Skeletal muscle tissue (tissue), 4 donors: Measurements from ENCODE around the gene SYDE1. TPM values are rescaled to one million over a fixed set of nuclear protein-coding genes. Genes with fewer than 3 reads are reported as not detected.

Source experiments
- H3K27ac ChIP-seq: one replicate; pipeline ENCODE4 v1.7.0; 2013; ENCODE audit warnings: mild to moderate bottlenecking, low read depth, low read length, inconsistent platforms
- H3K27me3 ChIP-seq, 3 donors: one replicate each; pipeline ENCODE4 v1.7.0; 2013; ENCODE audit warnings: low read length in 3 of 3; ENCODE audit not compliant: control insufficient read depth in 3 of 3, insufficient read depth in 3 of 3
- H3K36me3 ChIP-seq, 3 donors: one replicate each; pipeline ENCODE4 v1.7.0; 2013; ENCODE audit warnings: low read length in 3 of 3; ENCODE audit not compliant: control insufficient read depth in 3 of 3, insufficient read depth in 3 of 3
- H3K4me1 ChIP-seq, 3 donors: one replicate each; pipeline ENCODE4 v1.7.0; 2013; ENCODE audit warnings: low read length in 3 of 3, mild to moderate bottlenecking in 3 of 3; ENCODE audit not compliant: control insufficient read depth in 3 of 3, insufficient read depth in 3 of 3
- H3K4me3 ChIP-seq, 3 donors: one replicate each; pipeline ENCODE4 v1.7.0; 2013; ENCODE audit warnings: low read length in 3 of 3
- H3K9ac ChIP-seq, 3 donors: one replicate each; pipeline ENCODE4 v1.7.0; 2013; ENCODE audit warnings: low read length in 3 of 3, mild to moderate bottlenecking in 3 of 3, moderate library complexity in 2 of 3, low read depth in 1 of 3
- H3K9me3 ChIP-seq, 3 donors: one replicate each; pipeline ENCODE4 v1.7.0; 2013; ENCODE audit warnings: low read length in 3 of 3; ENCODE audit not compliant: control insufficient read depth in 3 of 3
- total RNA-seq: library from RNA; depleted of rRNA; stranded (reverse); fragments of >200 nt; gene quantifications from one replicate; pipeline ENCODE4 v1.2.3, GENCODE V29; 2014
- donor health status: Osteomylitis.

Gene SYDE1
- total RNA-seq, 1 donor from 2014 or later, result 7.3 TPM

DNA sequence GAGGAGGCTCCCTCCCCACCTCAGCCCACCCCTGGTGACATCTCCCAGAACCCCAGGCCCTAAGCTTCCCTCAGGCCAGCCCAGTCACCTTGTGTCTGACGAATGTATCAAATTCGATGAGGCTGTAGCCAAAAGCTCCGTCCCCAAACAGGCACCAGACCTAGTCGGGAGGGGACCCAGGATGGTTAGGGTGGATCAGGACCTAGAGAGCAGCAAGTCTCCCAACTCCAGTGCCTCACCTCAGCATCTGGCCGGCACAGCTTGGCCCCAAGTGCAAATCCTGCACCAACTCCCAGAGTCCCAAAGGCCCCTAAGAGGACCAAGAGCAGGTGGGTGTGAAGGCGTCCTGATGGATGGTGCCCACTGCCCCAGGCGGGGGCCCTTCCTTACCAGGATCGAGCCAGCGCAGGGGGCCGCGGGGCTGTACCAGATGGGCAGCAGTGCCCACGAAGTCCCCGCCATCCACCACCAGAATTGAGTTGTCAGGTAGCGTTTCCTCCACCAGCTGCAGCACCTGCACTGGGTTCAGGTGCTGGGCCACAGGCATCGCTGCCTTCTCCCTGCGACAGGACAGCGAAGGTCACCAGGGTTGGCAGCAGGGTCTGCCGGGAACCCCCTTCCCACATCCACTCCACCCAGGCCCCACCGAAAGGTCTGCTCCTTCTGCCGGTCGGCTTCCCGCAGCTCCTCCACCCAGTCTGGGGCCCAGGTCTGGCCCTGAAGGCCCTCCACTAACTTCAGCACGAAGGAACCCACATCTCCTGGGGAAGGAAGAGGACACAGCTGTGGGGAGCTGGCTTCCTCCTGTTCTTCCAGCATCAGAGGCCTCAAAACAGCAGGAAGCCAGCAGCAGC, 8.8 kb downstream of the SYDE1 start:
- Histone ChIP-seq H3K4me1 (peaks cover 5 to 16% (median 8%) of the 10 kb centered on the region in 3 donors), H3K27ac (no peak overlapping the region), H3K36me3 (peaks cover 63 to 76% (median 75%) of the 10 kb centered on the region in 3 donors), H3K4me3 (no peak overlapping the region), H3K9ac (peak overlapping the region in 1 of 3 donors; percentile 16), H3K9me3 (no peaks in the 10 kb centered on the region), H3K27me3 (no peaks in the 10 kb centered on the region)

DNA sequence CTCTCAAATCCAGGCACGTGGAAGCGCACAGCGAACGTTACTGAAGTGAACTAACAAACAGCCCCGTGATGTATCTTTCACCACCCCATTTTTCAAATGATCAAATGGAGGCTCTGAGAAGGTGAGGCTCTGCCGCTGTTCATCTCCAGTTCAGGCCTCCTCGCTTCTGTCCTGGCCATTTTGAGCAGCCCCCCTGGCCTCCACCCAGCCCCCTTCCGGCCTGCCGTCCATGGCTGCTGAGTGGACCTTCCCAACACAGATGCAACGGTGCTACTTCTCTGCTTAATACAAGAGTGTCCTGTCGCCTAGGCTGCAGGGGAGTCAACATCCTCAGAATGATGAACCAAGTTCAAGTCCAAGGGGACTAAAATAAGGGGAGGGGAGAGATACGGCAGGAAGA, 9.7 kb downstream of the SYDE1 start:
- Histone ChIP-seq H3K9me3 (no peaks in the 10 kb centered on the region), H3K4me3 (no peak overlapping the region), H3K9ac (no peak overlapping the region), H3K4me1 (peaks cover 5 to 16% (median 8%) of the 10 kb centered on the region in 3 donors), H3K27ac (no peak overlapping the region), H3K27me3 (no peaks in the 10 kb centered on the region), H3K36me3 (peaks cover 68 to 81% (median 75%) of the 10 kb centered on the region in 3 donors)

DNA sequence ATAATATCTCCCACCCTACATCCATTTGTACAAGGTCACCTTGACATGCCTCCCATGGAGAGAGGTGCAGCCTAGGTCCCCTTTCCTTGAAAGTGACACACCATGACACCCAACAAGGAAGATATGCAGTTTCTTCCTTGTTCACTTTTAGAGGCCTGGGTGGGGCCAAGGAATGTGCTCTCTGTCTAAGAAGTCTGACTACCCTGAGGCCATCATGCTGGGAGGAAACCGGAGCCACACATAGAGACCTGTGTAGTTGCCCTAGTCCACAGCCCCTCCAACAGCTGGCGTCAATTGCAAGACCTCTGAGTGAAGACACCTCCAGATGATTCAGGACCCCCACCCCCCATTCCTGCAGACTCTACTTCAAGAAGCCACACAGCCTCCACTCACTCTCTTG, 11.0 kb downstream of the SYDE1 start:
- no peak overlapping the region for H3K27ac ChIP-seq
- peaks cover 75 to 84% (median 76%) of the 10 kb centered on the region in 3 donors for H3K36me3 ChIP-seq
- peaks cover 6 to 19% (median 11%) of the 10 kb centered on the region in 3 donors for H3K4me1 ChIP-seq
- H3K27me3 ChIP-seq, result no peaks in the 10 kb centered on the region
- H3K4me3 ChIP-seq, result no peak overlapping the region
- no peaks in the 10 kb centered on the region for H3K9me3 ChIP-seq
- no peak overlapping the region for H3K9ac ChIP-seq

DNA sequence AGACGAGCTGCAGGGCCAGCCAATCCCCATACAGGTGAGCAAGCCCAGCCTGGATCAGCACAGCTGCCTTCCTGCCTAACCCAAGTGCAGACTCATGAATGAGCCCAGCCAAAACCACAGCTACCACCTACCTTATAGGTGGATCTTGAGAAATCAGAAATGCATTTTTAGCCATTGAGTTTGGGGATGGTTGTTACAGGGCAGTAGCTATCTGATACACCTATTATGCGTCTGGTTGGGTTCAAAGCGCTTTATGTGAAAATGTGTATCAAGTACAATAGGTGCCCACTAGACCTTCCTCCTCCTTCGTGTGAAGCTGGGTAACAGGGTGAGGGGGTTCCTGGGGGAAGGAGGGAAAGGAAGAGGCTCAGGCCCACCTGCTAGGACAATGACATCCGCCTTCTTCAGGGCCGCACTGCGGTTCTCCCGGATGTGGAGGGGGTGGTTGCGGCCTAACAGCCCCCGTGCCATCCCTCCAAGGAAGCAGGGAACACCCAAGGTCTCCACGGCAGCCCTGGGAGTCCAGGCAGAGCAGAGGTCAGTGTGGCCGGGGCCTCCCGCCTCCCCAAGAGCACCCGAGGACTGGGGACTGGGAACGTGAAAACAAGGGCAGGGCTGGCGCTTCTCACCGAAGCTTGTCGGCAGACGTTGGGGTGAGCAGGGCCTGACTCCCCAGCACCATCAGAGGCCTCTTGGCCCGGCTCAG, 11.7 kb downstream of the SYDE1 start:
- H3K4me1 ChIP-seq, result peaks cover 13 to 22% (median 18%) of the 10 kb centered on the region in 3 donors
- H3K9ac ChIP-seq, result no peak overlapping the region
- no peak overlapping the region for H3K4me3 ChIP-seq
- H3K36me3 ChIP-seq, result peaks cover 68 to 78% (median 70%) of the 10 kb centered on the region in 3 donors
- no peaks in the 10 kb centered on the region for H3K9me3 ChIP-seq
- no peak overlapping the region for H3K27ac ChIP-seq
- no peaks in the 10 kb centered on the region for H3K27me3 ChIP-seq

DNA sequence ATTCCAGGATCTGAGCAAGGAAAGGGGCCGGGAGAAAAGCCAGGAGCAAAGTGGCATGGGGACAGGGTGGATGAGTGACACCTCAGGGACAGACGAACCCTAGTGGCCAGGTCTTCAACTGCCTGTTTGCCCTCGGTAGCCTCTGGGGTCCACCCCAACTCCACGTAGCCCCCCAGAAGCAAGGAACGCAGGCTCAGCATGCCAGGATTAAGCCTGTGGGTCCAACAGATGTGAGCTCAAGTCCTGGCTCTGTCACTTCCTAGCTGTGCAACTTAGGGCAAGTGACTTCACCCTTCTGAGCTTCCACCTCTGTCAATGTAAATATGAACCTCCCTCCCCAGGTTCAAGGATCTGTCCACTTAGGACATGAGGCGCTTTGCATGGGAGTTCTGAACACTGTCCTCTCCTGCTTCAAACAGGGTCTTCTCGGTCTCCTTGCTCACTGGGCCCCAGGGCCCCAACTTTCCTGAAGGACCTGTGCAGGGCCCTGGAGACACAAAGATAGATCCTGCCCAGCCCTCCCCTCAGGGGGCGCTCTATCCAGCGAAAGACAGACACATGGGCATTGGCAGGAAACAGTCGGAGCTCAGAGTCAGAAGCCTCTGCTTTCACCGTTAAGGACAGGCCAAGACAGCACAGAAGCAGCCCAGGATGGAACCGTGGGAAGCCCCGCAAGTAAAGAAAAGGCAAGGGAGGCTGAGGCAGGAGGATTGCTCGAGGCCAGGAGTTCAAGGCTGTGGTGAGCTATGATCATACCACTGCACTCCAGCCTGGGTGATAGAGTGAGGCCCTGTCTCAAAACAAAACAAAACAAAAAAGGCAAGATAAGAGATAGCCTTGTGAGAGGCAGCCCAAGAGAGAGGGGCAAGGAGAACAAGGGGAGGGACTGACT, 13.2 kb downstream of the SYDE1 start:
- no peak overlapping the region for H3K9ac ChIP-seq
- H3K9me3 ChIP-seq, result no peaks in the 10 kb centered on the region
- no peak overlapping the region for H3K27ac ChIP-seq
- peaks cover 61 to 67% (median 62%) of the 10 kb centered on the region in 3 donors for H3K36me3 ChIP-seq
- no peak overlapping the region for H3K4me3 ChIP-seq
- peaks cover 22 to 28% (median 23%) of the 10 kb centered on the region in 3 donors for H3K4me1 ChIP-seq
- H3K27me3 ChIP-seq, result no peaks in the 10 kb centered on the region

DNA sequence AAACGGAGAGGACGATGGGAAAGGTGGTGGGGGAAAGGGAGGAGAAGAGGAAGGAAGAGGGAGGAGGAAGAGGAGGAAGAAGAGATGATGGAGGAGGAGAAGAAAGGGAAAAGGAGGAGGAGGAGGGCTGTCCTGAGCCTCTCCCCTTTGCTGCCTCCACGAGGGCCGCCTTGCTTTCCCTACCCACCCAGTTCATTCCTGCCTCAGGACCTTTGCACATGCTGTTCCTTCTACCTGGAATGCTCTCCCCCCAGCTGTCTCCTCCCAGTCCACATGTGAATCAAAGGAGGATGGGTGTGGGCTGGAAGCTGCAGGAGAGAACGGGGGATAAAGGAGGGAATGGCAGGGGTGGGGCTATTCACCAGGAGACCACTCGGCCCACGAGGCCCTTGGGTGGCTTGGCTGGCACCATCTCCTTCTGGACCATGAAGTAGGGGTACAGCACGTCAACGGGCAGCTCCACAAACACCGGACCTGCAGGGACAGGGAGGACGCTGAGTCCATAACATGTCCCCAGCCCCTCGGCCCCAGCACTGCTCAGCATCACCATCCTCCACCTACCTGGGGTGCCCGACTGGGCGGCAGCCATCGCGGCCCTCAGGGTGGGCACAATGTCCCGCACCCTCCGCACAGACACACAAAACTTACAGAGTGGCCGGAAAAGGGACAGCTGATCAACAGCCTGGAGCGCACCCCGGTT, 15.3 kb downstream of the SYDE1 start:
- no peak overlapping the region for H3K4me3 ChIP-seq
- H3K36me3 ChIP-seq, result peaks cover 42 to 47% (median 45%) of the 10 kb centered on the region in 3 donors
- no peak overlapping the region for H3K9ac ChIP-seq
- H3K27ac ChIP-seq, result no peak overlapping the region
- H3K9me3 ChIP-seq, result no peaks in the 10 kb centered on the region
- peaks cover 20 to 24% (median 24%) of the 10 kb centered on the region in 3 donors for H3K4me1 ChIP-seq
- H3K27me3 ChIP-seq, result no peaks in the 10 kb centered on the region

DNA sequence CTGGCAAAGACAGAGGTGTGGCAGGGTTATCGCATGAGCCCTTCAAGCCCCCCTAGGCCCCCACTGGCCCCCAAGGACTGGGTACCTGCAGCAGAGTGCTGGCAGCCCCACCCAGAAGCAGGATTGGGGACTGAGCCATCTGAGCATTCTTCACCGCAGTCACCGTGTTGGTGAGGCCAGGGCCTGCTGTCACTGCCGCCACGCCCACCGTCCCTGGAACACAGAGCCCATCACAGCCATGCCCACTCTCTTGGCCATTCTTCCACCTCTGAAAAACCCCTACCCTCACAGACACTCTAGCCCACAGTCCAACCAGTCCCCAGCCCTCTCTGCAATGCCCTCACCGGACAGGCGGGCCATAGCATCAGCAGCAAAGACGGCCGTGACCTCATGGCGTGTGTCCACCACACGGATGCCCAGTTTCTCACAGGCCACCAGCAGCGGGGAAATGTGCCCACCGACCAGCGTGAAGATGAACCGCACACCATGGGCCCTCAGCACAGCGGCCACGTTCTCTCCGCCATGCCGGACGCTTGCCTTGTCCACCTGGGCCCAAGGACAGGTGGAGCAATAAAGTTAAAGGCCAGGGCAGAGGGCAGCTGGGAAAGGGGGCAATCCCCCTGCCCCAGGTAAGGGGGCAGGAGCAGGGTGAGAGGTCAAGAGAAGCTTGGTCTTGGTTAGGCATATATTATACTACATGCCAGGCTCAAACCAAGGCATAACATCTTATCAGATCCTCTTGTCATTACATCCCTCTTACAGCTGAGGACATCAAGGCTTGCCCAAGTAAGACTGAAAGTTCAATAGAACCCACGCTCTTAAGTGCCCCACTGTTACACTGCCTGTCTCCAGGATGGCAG, 16.1 kb downstream of the SYDE1 start:
- Histone ChIP-seq H3K4me1 (peaks cover 20 to 24% (median 24%) of the 10 kb centered on the region in 3 donors), H3K27me3 (no peaks in the 10 kb centered on the region), H3K4me3 (peak overlapping the region in 2 of 3 donors; percentile 14 to 45), H3K9ac (peak overlapping the region in 1 of 3 donors; percentile 70), H3K36me3 (peaks cover 34 to 39% (median 38%) of the 10 kb centered on the region in 3 donors), H3K27ac (peak overlapping the region; percentile 96), H3K9me3 (no peaks in the 10 kb centered on the region)

DNA sequence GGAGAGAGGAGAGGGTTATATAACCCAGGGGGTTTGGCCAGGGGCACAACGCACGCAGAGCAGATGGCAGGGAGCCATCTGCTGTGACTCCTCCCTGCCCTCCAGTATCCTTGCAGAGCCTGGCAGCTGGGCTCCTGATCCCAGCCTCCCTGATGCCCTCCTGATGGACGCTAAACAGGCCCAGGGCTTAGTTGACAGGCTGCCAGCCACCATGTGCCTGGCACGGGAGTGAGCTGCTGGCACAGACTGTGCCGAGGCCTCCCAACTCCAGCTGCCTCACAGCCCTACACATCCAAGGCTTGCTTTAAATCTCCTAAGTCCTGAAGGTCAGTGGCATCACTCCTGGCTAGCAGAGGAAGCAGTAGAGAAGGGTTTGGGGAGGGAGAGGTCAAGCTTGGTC, 16.7 kb downstream of the SYDE1 start:
- peaks cover 28 to 33% (median 32%) of the 10 kb centered on the region in 3 donors for H3K36me3 ChIP-seq
- no peaks in the 10 kb centered on the region for H3K27me3 ChIP-seq
- H3K4me3 ChIP-seq, result peak overlapping the region in 2 of 3 donors; percentile 14 to 97
- peaks cover 20 to 24% (median 24%) of the 10 kb centered on the region in 3 donors for H3K4me1 ChIP-seq
- H3K9ac ChIP-seq, result peak overlapping the region; percentile 83 to 92 (median 86)
- H3K27ac ChIP-seq, result peak overlapping the region; percentile 96
- no peaks in the 10 kb centered on the region for H3K9me3 ChIP-seq
